Epithelial cell of proximal tubule (primary cell): ENCODE measurements around the gene ADAM12. TPM values are rescaled to one million over a fixed set of nuclear protein-coding genes. Genes with fewer than 3 reads are reported as not detected.
A peak's percentile ranks its signal among the peaks of the same experiment; 100 is the strongest.
"Not testable (repeated sequence)": the region's sequence is repeated elsewhere in the genome, so short reads cannot be mapped to it uniquely, and the experiment has no call there.

Experiments used
- DNase-seq: peaks from one replicate; pipeline ENCODE4 v3.0.0-alpha.2; 2011; ENCODE audit warnings: low read depth
- H3K4me3 ChIP-seq: 2 replicates; pipeline ENCODE4 v1.5.1; 2011; ENCODE audit warnings: low read depth, mild to moderate bottlenecking, low read length
- CTCF ChIP-seq: conservative IDR thresholded peaks from 2 replicates; pipeline ENCODE4 v1.5.1; 2012; ENCODE audit warnings: low read depth, mild to moderate bottlenecking, low read length
- total RNA-seq: library from RNA; depleted of rRNA; stranded (reverse); fragments of >200 nt; gene quantifications from 2 replicates; pipeline ENCODE4 v1.2.3, GENCODE V29; 2015

ADAM12 gene
- total RNA-seq, 1 donor from 2014 or later = 3.2 TPM

GRCh38 chr10:125982260-125982948 lies 405.9 kb downstream of the ADAM12 start:
- no peak overlapping the region for H3K4me3 ChIP-seq
- DNase-seq = no peak
- peak; percentile 69 for TF ChIP-seq CTCF

- H3K4me3 ChIP-seq = no peak overlapping the region
- no peak for DNase-seq
- TF ChIP-seq CTCF = no peak
Observed at GRCh38 chr10:125980521-125981035, 407.7 kb downstream of the ADAM12 start.

GRCh38 chr10:125979976-125980375 lies 408.3 kb downstream of the ADAM12 start:
- no peak overlapping the region for H3K4me3 ChIP-seq
- no peak for DNase-seq
- TF ChIP-seq CTCF = no peak

GRCh38 chr10:125976960-125977605 lies 411.2 kb downstream of the ADAM12 start:
- no peak for DNase-seq
- TF ChIP-seq CTCF = peak; percentile 44

GRCh38 chr10:125970077-125970630 lies 418.1 kb downstream of the ADAM12 start:
- not testable (repeated sequence) for H3K4me3 ChIP-seq, DNase-seq

More at GRCh38 chr10:125976960-125977605, 411.2 kb downstream of the ADAM12 start:
- H3K4me3 ChIP-seq = no peak overlapping the region

- DNase-seq = no peak
- no peak overlapping the region for H3K4me3 ChIP-seq
- no peak for TF ChIP-seq CTCF
Observed at GRCh38 chr10:125967533-125967932, 420.7 kb downstream of the ADAM12 start.

- TF ChIP-seq CTCF = no peak
- DNase-seq = no peak
- no peak overlapping the region for H3K4me3 ChIP-seq
Observed at GRCh38 chr10:125964558-125964957, 423.7 kb downstream of the ADAM12 start.
